ENCODE measurements around the gene FAM107B.

GRCh38 chr10:14774214-14774580 lies 500 bp downstream of the FAM107B start:
- no peak for TF ChIP-seq ZNF292 (tag by site-specific recombination; IDR thresholded peaks at IDR 0.05; ENCODE audit: borderline replicate concordance, low read depth)
- no peak for TF ChIP-seq CTCF (tag by site-specific recombination; IDR thresholded peaks at IDR 0.05)
- TF ChIP-seq GLI2 (tag by site-specific recombination; IDR thresholded peaks at IDR 0.05; ENCODE audit: borderline replicate concordance, low read depth), result no peak
- TF ChIP-seq TCF7L2 (IDR thresholded peaks at IDR 0.05; ENCODE audit: borderline replicate concordance, low read depth, low read length), result no peak
- TF ChIP-seq ZBTB10 (tag by site-specific recombination; IDR thresholded peaks at IDR 0.05), result no peak
- TF ChIP-seq ZBTB8A (tag by site-specific recombination; IDR thresholded peaks at IDR 0.05), result no peak

Data from HEK293 (cell line).